GM12891 (cell line): ENCODE measurements around the gene SZT2.

Source experiments
- PAX5 ChIP-seq: IDR thresholded peaks from 2 replicates; pipeline ENCODE4 v1.6.1; 2011; ENCODE audit warnings: low read length, moderate library complexity, mild to moderate bottlenecking; ENCODE audit not compliant: insufficient read depth, severe bottlenecking
- POLR2A ChIP-seq: IDR thresholded peaks from 2 replicates; pipeline ENCODE4 v1.6.1; 2011; ENCODE audit warnings: low read depth, low read length, control low read depth
- POLR2AphosphoS5 ChIP-seq: IDR thresholded peaks from 2 replicates; pipeline ENCODE4 v1.6.1; 2011; ENCODE audit warnings: low read depth, low read length, control low read depth
- POU2F2 ChIP-seq: IDR thresholded peaks from 2 replicates; pipeline ENCODE4 v1.6.1; 2011; ENCODE audit warnings: low read depth, mild to moderate bottlenecking, control low read depth, low read length, moderate library complexity
- SPI1 ChIP-seq: IDR thresholded peaks from 2 replicates; pipeline ENCODE4 v1.6.1; 2011; ENCODE audit warnings: low read depth, low read length, control low read depth
- TAF1 ChIP-seq: IDR thresholded peaks from 2 replicates; pipeline ENCODE4 v1.6.1; 2011; ENCODE audit warnings: low read depth, low read length, control low read depth

GRCh38 chr1:43479414-43479813, 89.7 kb downstream of the SZT2 start:
- TF ChIP-seq POLR2A, result no peak
- no peak for TF ChIP-seq POLR2AphosphoS5
- TF ChIP-seq TAF1, result no peak
- no peak for TF ChIP-seq SPI1
- TF ChIP-seq POU2F2, result no peak
- TF ChIP-seq PAX5, result no peak
